ENCODE measurements around the gene KRTAP10-3.

The KRTAP10-3 gene

GRCh38 chr21:44508426-44508710 lies 50.2 kb downstream of the KRTAP10-3 start:
- no peak overlapping the region for H3K4me3 ChIP-seq (ENCODE audit: insufficient read depth, low read length, poor library complexity, severe bottlenecking)
- H3K9ac ChIP-seq (ENCODE audit: low read length), result no peak overlapping the region
- no peaks in the 10 kb centered on the region for H3K9me2 ChIP-seq (replicated peaks; ENCODE audit: insufficient read depth, low read length)
- no peaks in the 10 kb centered on the region for H3K36me3 ChIP-seq (ENCODE audit: low read length)
- H3F3A ChIP-seq (ENCODE audit: insufficient read depth), result no peaks in the 10 kb centered on the region
- no peaks in the 10 kb centered on the region for H3K27me3 ChIP-seq (ENCODE audit: low read length)
- H4K20me1 ChIP-seq (ENCODE audit: low read depth, low read length), result no peaks in the 10 kb centered on the region
- TF ChIP-seq, protein P1, sequence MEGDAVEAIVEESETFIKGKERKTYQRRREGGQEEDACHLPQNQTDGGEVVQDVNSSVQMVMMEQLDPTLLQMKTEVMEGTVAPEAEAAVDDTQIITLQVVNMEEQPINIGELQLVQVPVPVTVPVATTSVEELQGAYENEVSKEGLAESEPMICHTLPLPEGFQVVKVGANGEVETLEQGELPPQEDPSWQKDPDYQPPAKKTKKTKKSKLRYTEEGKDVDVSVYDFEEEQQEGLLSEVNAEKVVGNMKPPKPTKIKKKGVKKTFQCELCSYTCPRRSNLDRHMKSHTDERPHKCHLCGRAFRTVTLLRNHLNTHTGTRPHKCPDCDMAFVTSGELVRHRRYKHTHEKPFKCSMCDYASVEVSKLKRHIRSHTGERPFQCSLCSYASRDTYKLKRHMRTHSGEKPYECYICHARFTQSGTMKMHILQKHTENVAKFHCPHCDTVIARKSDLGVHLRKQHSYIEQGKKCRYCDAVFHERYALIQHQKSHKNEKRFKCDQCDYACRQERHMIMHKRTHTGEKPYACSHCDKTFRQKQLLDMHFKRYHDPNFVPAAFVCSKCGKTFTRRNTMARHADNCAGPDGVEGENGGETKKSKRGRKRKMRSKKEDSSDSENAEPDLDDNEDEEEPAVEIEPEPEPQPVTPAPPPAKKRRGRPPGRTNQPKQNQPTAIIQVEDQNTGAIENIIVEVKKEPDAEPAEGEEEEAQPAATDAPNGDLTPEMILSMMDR (IDR thresholded peaks at IDR 0.05; ENCODE audit: insufficient read depth, low read length, poor library complexity, severe bottlenecking), result no peak
- TF ChIP-seq EZH2phosphoT487 (conservative IDR thresholded peaks at IDR 0.05; ENCODE audit: low read length), result no peak
- no peak overlapping the region for H3K27ac ChIP-seq (ENCODE audit: low read depth, low read length)
- H2AFZ ChIP-seq (ENCODE audit: low read depth, low read length, severe bottlenecking), result no peak overlapping the region
- no peaks in the 10 kb centered on the region for H3K9me3 ChIP-seq (ENCODE audit: insufficient read depth, low read length)
- H3K4me2 ChIP-seq (ENCODE audit: low read depth, low read length, poor library complexity, severe bottlenecking), result no peak overlapping the region
- no peaks in the 10 kb centered on the region for H3K79me2 ChIP-seq (ENCODE audit: insufficient read depth, low read length)
